Measurements from ENCODE around the gene MYORG. TPM values are rescaled to one million over a fixed set of nuclear protein-coding genes. Genes with fewer than 3 reads are reported as not detected.

Gene MYORG
- total RNA-seq: 0.86 and 1.2 TPM in 2 replicates

GRCh38 chr9:34376596-34377403 is at the start of gene MYORG:
MYORG (minus strand) TSS chr9:34376898; CDS start chr9:34372943, 3,955 bp downstream.

GRCh38 chr9:34328987-34329832 is 47.5 kb downstream of the MYORG start, which contains the start of the genes KIF24 and NUDT2:
KIF24 (minus strand) TSS chr9:34329268; CDS start chr9:34311346, 17,922 bp downstream.
NUDT2 (plus strand) TSS chr9:34329569; CDS start chr9:34339040, 9,471 bp downstream.

Other genes with a start within 250 kb of the MYORG start
- 25.7 TPM in 2 replicates for gene UBAP1, start 197.9 kb downstream of the MYORG start, total RNA-seq
- gene KIF24, start 47.6 kb downstream of the MYORG start, total RNA-seq: 0.86 and 0.87 TPM in 2 replicates
- gene NUDT2, start 47.3 kb downstream of the MYORG start, total RNA-seq: 23.3 and 32.6 TPM in 2 replicates
- 3.1 and 3.9 TPM in 2 replicates for gene FAM219A, start 81.7 kb upstream of the MYORG start, total RNA-seq
- 0.11 TPM in 1 of 2 replicates, not detected in the other for gene DNAI1, start 81.9 kb upstream of the MYORG start, total RNA-seq
- not detected in 2 replicates for gene ENHO, start 146.1 kb upstream of the MYORG start, total RNA-seq
- gene CNTFR, start 212.8 kb upstream of the MYORG start, total RNA-seq: not detected in 2 replicates
- gene RPP25L, start 235.2 kb upstream of the MYORG start, total RNA-seq: 16.1 and 18.5 TPM in 2 replicates
- 78.3 and 80.4 TPM in 2 replicates for gene DCTN3, start 243.6 kb upstream of the MYORG start, total RNA-seq

Data from dermis lymphatic vessel endothelial cell (primary cell).